Inferior parietal cortex (tissue), 1 donor: ENCODE measurements around the gene NXPH4.

ENCODE experiments used
- DNase-seq: peaks from one replicate; pipeline ENCODE4 v3.0.0-alpha.2; 2016; ENCODE audit errors: extremely low spot score

The NXPH4 gene

GRCh38 chr12:57231276-57232021 is 14.9 kb downstream of the NXPH4 start:
- DNase-seq, result no peak

GRCh38 chr12:57232156-57232756 is 15.7 kb downstream of the NXPH4 start:
- no peak for DNase-seq

- no peak for DNase-seq
Measured at GRCh38 chr12:57233357-57234232, 17.0 kb downstream of the NXPH4 start.

GRCh38 chr12:57234233-57234570 is 17.6 kb downstream of the NXPH4 start:
- DNase-seq, result no peak

GRCh38 chr12:57234571-57235016 is 18.0 kb downstream of the NXPH4 start:
- no peak for DNase-seq

- no peak for DNase-seq
Measured at GRCh38 chr12:57235017-57235727, 18.6 kb downstream of the NXPH4 start.

- DNase-seq, result no peak
Measured at GRCh38 chr12:57235728-57236131, 19.1 kb downstream of the NXPH4 start.

GRCh38 chr12:57236201-57236924 is 19.8 kb downstream of the NXPH4 start:
- DNase-seq, result no peak

GRCh38 chr12:57236925-57237595 is 20.5 kb downstream of the NXPH4 start:
- DNase-seq, result no peak

GRCh38 chr12:57237596-57237931 is 21.0 kb downstream of the NXPH4 start:
- no peak for DNase-seq

- DNase-seq, result no peak
Measured at GRCh38 chr12:57237932-57238853, 21.6 kb downstream of the NXPH4 start.

GRCh38 chr12:57238854-57239554 is 22.4 kb downstream of the NXPH4 start:
- DNase-seq, result peak; percentile 91

- no peak for DNase-seq
Measured at GRCh38 chr12:57239587-57240065, 23.0 kb downstream of the NXPH4 start.

- DNase-seq, result peak; percentile 70
Measured at GRCh38 chr12:57240066-57240921, 23.7 kb downstream of the NXPH4 start.

GRCh38 chr12:57240926-57241401 is 24.4 kb downstream of the NXPH4 start:
- DNase-seq, result no peak

GRCh38 chr12:57241402-57242310 is 25.1 kb downstream of the NXPH4 start:
- DNase-seq, result no peak

GRCh38 chr12:57242329-57242690 is 25.7 kb downstream of the NXPH4 start:
- DNase-seq, result no peak
